ENCODE measurements around the gene TMEM81.

Gene TMEM81

DNA sequence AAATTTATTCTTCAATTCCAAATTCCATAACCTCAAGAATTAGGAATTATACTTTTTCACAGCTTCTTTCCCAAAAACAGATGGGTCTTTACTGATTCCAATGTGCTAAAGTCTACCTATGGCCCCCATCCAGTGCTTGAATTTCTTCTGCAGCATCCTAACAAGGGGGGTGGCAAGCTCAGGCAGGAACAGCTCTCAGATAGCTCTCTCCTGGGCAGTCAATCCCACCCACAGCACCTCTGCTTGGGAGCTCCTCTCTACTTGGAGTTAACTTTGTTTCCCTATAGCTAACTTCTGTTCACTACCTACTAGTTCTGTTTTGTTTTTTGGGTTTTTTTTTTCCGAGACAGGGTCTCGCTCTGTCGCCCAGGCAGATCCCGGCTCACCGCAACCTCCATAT is 25.5 kb upstream of the TMEM81 start:
- H3K36me3 ChIP-seq (ENCODE audit: insufficient read depth, low read length) = peaks cover 62% of the 10 kb centered on the region
- peaks cover 9% of the 10 kb centered on the region for H3K79me2 ChIP-seq (ENCODE audit: insufficient read depth, low read length)
- ATAC-seq (ENCODE audit: insufficient read depth, low read depth) = no peak
- H3K4me3 ChIP-seq (ENCODE audit: low read depth in 1 of 2, low read length in 2 of 2) = no peak overlapping the region
- H3K9ac ChIP-seq (ENCODE audit: low read depth, low read length) = no peak overlapping the region
- H3K27ac ChIP-seq (ENCODE audit: low read length) = no peak overlapping the region
- no peak overlapping the region for H2AFZ ChIP-seq (ENCODE audit: low read depth, low read length)
- H3K27me3 ChIP-seq (ENCODE audit: insufficient read depth, low read length, poor library complexity) = no peaks in the 10 kb centered on the region
- H3K4me2 ChIP-seq (ENCODE audit: insufficient read depth, low read length) = no peak overlapping the region
- TF ChIP-seq, protein P1, sequence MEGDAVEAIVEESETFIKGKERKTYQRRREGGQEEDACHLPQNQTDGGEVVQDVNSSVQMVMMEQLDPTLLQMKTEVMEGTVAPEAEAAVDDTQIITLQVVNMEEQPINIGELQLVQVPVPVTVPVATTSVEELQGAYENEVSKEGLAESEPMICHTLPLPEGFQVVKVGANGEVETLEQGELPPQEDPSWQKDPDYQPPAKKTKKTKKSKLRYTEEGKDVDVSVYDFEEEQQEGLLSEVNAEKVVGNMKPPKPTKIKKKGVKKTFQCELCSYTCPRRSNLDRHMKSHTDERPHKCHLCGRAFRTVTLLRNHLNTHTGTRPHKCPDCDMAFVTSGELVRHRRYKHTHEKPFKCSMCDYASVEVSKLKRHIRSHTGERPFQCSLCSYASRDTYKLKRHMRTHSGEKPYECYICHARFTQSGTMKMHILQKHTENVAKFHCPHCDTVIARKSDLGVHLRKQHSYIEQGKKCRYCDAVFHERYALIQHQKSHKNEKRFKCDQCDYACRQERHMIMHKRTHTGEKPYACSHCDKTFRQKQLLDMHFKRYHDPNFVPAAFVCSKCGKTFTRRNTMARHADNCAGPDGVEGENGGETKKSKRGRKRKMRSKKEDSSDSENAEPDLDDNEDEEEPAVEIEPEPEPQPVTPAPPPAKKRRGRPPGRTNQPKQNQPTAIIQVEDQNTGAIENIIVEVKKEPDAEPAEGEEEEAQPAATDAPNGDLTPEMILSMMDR (IDR thresholded peaks at IDR 0.05; ENCODE audit: borderline replicate concordance, extremely low read depth, low read length, poor library complexity, severe bottlenecking) = no peak
- no peak for TF ChIP-seq EZH2 (IDR thresholded peaks at IDR 0.05; ENCODE audit: borderline replicate concordance, low read depth, low read length, severe bottlenecking)
- peaks cover 6% of the 10 kb centered on the region; the same call in 1 of the 2 replicates for H4K20me1 ChIP-seq (ENCODE audit: insufficient read depth, low read length)
- no peaks in the 10 kb centered on the region for H3K9me3 ChIP-seq (ENCODE audit: insufficient read depth, low read length, severe bottlenecking)
- no peak for DNase-seq
- H3K4me1 ChIP-seq (ENCODE audit: insufficient read depth, low read length) = no peaks in the 10 kb centered on the region

DNA sequence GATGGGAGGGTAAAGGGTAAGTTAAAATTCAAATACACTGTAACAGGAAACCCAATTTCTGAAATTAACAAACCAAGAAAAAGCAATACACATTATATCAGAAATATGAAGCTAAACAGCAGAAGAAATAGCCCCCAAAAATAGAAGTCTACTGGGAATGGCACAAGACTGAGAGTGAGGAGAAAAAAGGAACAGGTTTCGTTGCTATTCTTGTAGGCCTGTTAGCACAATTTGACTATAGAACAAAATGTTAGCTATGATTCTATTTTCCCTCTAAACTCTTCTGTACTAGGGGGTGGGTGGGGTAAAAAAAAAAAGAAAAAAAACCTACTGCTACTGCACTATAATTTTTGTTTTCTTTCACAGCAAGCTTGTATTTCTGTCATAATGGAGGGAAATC is 25.0 kb upstream of the TMEM81 start:
- H3K27ac ChIP-seq (ENCODE audit: low read length) = no peak overlapping the region
- H3K4me1 ChIP-seq (ENCODE audit: insufficient read depth, low read length) = no peaks in the 10 kb centered on the region
- TF ChIP-seq EZH2 (IDR thresholded peaks at IDR 0.05; ENCODE audit: borderline replicate concordance, low read depth, low read length, severe bottlenecking) = no peak
- TF ChIP-seq, protein P1 (IDR thresholded peaks at IDR 0.05; ENCODE audit: borderline replicate concordance, extremely low read depth, low read length, poor library complexity, severe bottlenecking) = no peak
- no peaks in the 10 kb centered on the region for H3K9me3 ChIP-seq (ENCODE audit: insufficient read depth, low read length, severe bottlenecking)
- no peak overlapping the region for H3K4me2 ChIP-seq (ENCODE audit: insufficient read depth, low read length)
- DNase-seq (no peak), ATAC-seq (ENCODE audit: insufficient read depth, low read depth) (no peak)
- H3K79me2 ChIP-seq (ENCODE audit: insufficient read depth, low read length) = peaks cover 7% of the 10 kb centered on the region
- peaks cover 6% of the 10 kb centered on the region; the same call in 1 of the 2 replicates for H4K20me1 ChIP-seq (ENCODE audit: insufficient read depth, low read length)
- no peaks in the 10 kb centered on the region for H3K27me3 ChIP-seq (ENCODE audit: insufficient read depth, low read length, poor library complexity)
- no peak overlapping the region for H3K9ac ChIP-seq (ENCODE audit: low read depth, low read length)
- no peak overlapping the region for H2AFZ ChIP-seq (ENCODE audit: low read depth, low read length)
- H3K4me3 ChIP-seq (ENCODE audit: low read depth in 1 of 2, low read length in 2 of 2) = no peak overlapping the region
- peaks cover 59% of the 10 kb centered on the region for H3K36me3 ChIP-seq (ENCODE audit: insufficient read depth, low read length)

GRCh38 chr1:205108464-205108863 is 24.2 kb upstream of the TMEM81 start:
- Histone ChIP-seq H3K9ac (ENCODE audit: low read depth, low read length) (no peak overlapping the region), H3K27me3 (ENCODE audit: insufficient read depth, low read length, poor library complexity) (no peaks in the 10 kb centered on the region), H3K9me3 (ENCODE audit: insufficient read depth, low read length, severe bottlenecking) (no peaks in the 10 kb centered on the region), H3K4me2 (ENCODE audit: insufficient read depth, low read length) (no peak overlapping the region), H2AFZ (ENCODE audit: low read depth, low read length) (no peak overlapping the region), H3K27ac (ENCODE audit: low read length) (no peak overlapping the region), H3K4me1 (ENCODE audit: insufficient read depth, low read length) (no peaks in the 10 kb centered on the region), H4K20me1 (ENCODE audit: insufficient read depth, low read length) (peaks cover 6% of the 10 kb centered on the region; the same call in 1 of the 2 replicates), H3K79me2 (ENCODE audit: insufficient read depth, low read length) (peaks cover 3% of the 10 kb centered on the region; the same call in 1 of the 2 replicates), H3K4me3 (ENCODE audit: low read depth in 1 of 2, low read length in 2 of 2) (no peak overlapping the region), H3K36me3 (ENCODE audit: insufficient read depth, low read length) (peaks cover 59% of the 10 kb centered on the region)
- DNase-seq (no peak), ATAC-seq (ENCODE audit: insufficient read depth, low read depth) (no peak)
- TF ChIP-seq EZH2 (IDR thresholded peaks at IDR 0.05; ENCODE audit: borderline replicate concordance, low read depth, low read length, severe bottlenecking) = no peak
- TF ChIP-seq, protein P1 (IDR thresholded peaks at IDR 0.05; ENCODE audit: borderline replicate concordance, extremely low read depth, low read length, poor library complexity, severe bottlenecking) = no peak

- ATAC-seq (ENCODE audit: insufficient read depth, low read depth) (no peak), DNase-seq (no peak)
- no peak overlapping the region for H3K4me2 ChIP-seq (ENCODE audit: insufficient read depth, low read length)
- H3K27ac ChIP-seq (ENCODE audit: low read length) = no peak overlapping the region
- H2AFZ ChIP-seq (ENCODE audit: low read depth, low read length) = no peak overlapping the region
- peaks cover 6% of the 10 kb centered on the region; the same call in 1 of the 2 replicates for H4K20me1 ChIP-seq (ENCODE audit: insufficient read depth, low read length)
- no peak overlapping the region for H3K4me3 ChIP-seq (ENCODE audit: low read depth in 1 of 2, low read length in 2 of 2)
- H3K36me3 ChIP-seq (ENCODE audit: insufficient read depth, low read length) = peaks cover 61% of the 10 kb centered on the region
- TF ChIP-seq EZH2 (IDR thresholded peaks at IDR 0.05; ENCODE audit: borderline replicate concordance, low read depth, low read length, severe bottlenecking) = no peak
- TF ChIP-seq, protein P1 (IDR thresholded peaks at IDR 0.05; ENCODE audit: borderline replicate concordance, extremely low read depth, low read length, poor library complexity, severe bottlenecking) = no peak
- no peaks in the 10 kb centered on the region for H3K4me1 ChIP-seq (ENCODE audit: insufficient read depth, low read length)
- peaks cover 3% of the 10 kb centered on the region; the same call in 1 of the 2 replicates for H3K79me2 ChIP-seq (ENCODE audit: insufficient read depth, low read length)
- no peaks in the 10 kb centered on the region for H3K27me3 ChIP-seq (ENCODE audit: insufficient read depth, low read length, poor library complexity)
- no peaks in the 10 kb centered on the region for H3K9me3 ChIP-seq (ENCODE audit: insufficient read depth, low read length, severe bottlenecking)
- no peak overlapping the region for H3K9ac ChIP-seq (ENCODE audit: low read depth, low read length)
These were observed 23.1 kb upstream of the TMEM81 start for GRCh38 chr1:205107327-205107726.
